ENCODE data around the gene RAB11FIP3.
A peak's percentile ranks its signal among the peaks of the same experiment; 100 is the strongest.

The RAB11FIP3 gene

GRCh38 chr16:523097-523741, 97.8 kb downstream of the RAB11FIP3 start:
- DNase-seq (ENCODE audit: low read depth): no peak
- TF ChIP-seq CTCF (conservative IDR thresholded peaks at IDR 0.05; ENCODE audit: control insufficient read depth, insufficient read depth, low read depth, low read length): no peak
- H3K4me3 ChIP-seq (ENCODE audit: control insufficient read depth, low read depth, low read length): no peak overlapping the region

DNA sequence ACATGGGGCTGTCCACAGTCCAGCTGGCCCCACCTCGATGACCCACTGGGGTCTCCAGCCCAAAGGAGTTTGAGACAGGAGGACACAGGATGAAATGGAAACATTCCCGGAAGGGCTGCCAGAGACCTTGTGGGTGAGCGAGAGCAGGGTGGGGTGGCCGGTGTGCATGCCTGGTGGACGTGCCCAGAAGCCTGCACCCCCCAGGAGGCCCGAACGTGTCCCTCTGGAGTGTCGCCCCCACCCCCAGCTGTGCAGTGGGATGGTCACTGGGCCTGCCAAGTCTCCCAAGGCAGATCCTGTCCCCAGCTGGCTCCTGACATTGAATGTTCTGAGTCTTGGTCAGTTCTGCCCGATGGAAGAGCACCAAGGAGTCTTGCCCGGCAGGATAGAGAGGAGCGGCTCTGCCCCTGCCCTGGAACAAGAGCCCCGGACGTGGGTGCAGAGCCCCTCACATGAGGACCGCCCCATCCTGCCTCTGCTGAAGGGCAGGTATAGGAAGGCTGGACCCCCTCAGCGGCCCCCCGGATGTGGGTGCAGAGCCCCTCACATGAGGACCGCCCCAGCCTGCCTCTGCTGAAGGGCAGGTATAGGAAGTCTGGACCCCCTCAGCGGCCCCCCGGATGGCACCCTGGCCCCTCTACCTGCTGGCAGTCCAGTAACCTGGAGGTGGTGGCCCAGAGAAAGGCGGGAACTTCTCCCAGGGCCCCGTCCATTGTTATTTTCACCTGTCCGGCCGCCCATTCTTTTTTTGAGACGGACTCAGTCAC, 99.0 kb downstream of the RAB11FIP3 start:
- DNase-seq (ENCODE audit: low read depth): no peak
- no peak for TF ChIP-seq CTCF (conservative IDR thresholded peaks at IDR 0.05; ENCODE audit: control insufficient read depth, insufficient read depth, low read depth, low read length)
- no peak overlapping the region for H3K4me3 ChIP-seq (ENCODE audit: control insufficient read depth, low read depth, low read length)

DNA sequence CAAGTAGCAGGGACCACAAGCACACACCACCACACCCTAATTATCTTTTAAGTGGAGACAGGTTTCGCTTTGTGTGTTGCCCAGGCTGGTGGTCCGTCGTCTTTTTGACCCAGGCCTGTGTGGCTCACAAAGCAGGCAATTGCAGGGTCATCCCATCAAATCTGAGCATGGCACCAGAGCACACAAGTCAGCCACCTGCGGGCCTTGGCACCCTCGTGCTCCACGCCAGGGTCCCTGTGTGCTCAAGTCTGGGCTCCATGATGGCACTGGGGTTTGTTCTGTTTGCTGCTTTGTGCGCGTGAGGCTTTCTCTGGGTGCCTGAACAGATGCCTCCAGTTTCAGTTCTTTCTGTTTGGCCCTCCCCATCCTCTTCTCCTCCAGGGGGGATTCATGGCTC, 99.7 kb downstream of the RAB11FIP3 start:
- no peak for TF ChIP-seq CTCF (conservative IDR thresholded peaks at IDR 0.05; ENCODE audit: control insufficient read depth, insufficient read depth, low read depth, low read length)
- no peak overlapping the region for H3K4me3 ChIP-seq (ENCODE audit: control insufficient read depth, low read depth, low read length)
- no peak for DNase-seq (ENCODE audit: low read depth)

DNA sequence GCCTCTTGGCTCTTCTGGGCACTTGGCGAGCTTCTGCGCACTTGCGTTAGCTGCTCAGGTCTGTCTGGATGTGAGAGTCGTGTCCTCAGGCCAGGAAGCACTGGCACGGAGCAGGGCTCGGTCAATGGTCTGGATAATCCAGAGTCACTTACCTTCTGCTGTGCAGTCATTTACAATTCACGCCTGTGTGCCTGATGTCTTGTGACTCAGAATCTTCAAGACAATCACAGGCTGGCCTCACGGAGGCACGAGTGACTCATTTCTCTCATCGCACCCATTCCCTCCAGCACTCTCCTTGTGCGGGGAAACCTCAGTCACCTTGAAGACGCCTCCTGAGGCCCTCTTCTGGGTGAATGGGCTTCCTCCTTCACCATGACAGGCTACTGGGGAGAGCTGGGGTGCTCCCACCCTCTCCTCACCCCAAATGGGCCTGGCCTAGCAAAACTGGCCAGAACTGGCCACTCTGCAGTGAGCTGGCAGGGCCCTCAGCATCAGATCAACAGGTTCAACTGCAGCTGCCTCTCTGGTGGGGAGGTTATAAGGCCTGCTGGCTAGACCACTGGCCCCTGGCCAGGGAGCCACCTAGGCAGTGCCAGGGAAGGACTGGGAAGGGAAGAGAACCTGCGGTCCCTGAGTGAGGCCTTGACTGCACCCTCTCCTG, 100.2 kb downstream of the RAB11FIP3 start:
- H3K4me3 ChIP-seq (ENCODE audit: control insufficient read depth, low read depth, low read length): peak overlapping the region; percentile 70
- TF ChIP-seq CTCF (conservative IDR thresholded peaks at IDR 0.05; ENCODE audit: control insufficient read depth, insufficient read depth, low read depth, low read length): no peak
- peak; percentile 91 for DNase-seq (ENCODE audit: low read depth)

GRCh38 chr16:526181-527014, 100.9 kb downstream of the RAB11FIP3 start:
- H3K4me3 ChIP-seq (ENCODE audit: control insufficient read depth, low read depth, low read length): peak overlapping the region; percentile 70
- TF ChIP-seq CTCF (conservative IDR thresholded peaks at IDR 0.05; ENCODE audit: control insufficient read depth, insufficient read depth, low read depth, low read length): no peak
- peak; percentile 41 for DNase-seq (ENCODE audit: low read depth)

Data from fibroblast of mammary gland (primary cell).